K562 treated with DMSO at 1 percent for 24 hours (cell line): ENCODE measurements around the gene EFCAB11. TPM values are rescaled to one million over a fixed set of nuclear protein-coding genes. Genes with fewer than 3 reads are reported as not detected.

Source experiments
- total RNA-seq: library from RNA; unstranded; fragments of 300-600 nt; gene quantifications from 2 replicates; pipeline ENCODE4 v1.2.3, GENCODE V29; 2022; ENCODE audit warnings: low read depth; ENCODE audit not compliant: insufficient read depth

EFCAB11 gene
- total RNA-seq: 14.6 and 17.2 TPM in 2 replicates

DNA sequence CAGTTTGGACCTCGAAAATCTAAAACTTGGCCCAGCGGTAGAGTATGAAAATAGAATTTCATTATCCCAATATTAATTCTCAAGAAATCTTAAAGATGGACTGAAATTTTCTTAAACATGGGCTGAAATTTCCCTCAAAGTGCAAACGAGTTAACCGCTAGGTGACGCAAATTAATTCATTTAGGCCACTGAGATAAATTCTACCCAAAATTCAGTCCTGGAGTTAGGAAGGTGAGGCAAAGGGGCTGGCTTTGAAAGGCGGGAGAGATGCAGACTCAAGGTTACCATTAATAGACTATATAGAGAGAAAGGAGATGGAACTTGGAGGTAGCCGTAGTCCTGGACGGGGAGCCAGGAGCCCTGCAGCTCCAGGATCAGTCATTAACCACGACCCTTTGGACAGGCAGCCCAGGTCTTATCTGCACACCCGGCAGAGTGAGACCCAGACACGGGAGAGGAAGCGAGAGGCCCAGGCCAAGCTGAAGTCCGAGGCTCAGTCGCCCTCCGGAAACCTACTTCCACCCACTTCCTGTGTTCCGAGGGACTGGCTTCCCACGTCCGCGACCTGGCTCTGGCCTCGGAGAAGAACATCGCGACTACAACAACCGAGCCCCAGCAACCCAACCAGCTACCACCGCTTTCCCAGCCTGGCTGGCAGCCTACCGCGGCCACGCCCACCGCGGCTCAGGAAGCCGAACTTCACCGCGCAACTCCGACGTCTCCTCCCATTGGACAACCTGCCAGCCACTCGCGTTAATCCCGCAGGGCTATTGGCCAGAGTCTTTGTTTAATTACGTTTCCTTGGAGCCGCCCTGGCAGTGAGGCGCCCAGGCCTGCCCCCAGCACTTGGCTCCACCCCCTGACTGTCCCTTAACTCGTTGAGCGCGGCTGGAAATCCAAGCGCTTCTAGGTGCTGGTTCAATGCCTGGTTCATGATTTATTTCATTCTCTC, at the start of gene EFCAB11:
TSS of gene EFCAB11 (minus strand) at position 661 of the 952 bp plus-strand sequence. CDS start at position 591, 70 bp downstream.

GRCh38 chr14:89955745-89956660, 1.5 kb upstream of the EFCAB11 start, which contains the start of gene TDP1:
Gene TDP1 (plus strand): TSS chr14:89955927. CDS start chr14:89963115, 7,188 bp downstream.

Other genes with a start within 250 kb of the EFCAB11 start
- gene TDP1, start 1.2 kb upstream of the EFCAB11 start, total RNA-seq: 16.9 and 19.1 TPM in 2 replicates
- not detected in 2 replicates for gene KCNK13, start 107.3 kb upstream of the EFCAB11 start, total RNA-seq